K562 (cell line): ENCODE results near the gene HAUS3. TPM values are rescaled to one million over a fixed set of nuclear protein-coding genes. Genes with fewer than 3 reads are reported as not detected.

Source experiments
- ATAC-seq: fragments of 200-7000 bp; cut with Tn5 transposase; 3 replicates; pipeline ENCODE4 v1.9.1; 2020; ENCODE audit warnings: moderate library complexity
- BruUV-seq: library from RNA; stranded (reverse); fragments of 400-500 nt; replicated peaks from 2 replicates; lab custom pipeline; 2021; lab: Mats Ljungman, UMichigan
- CTCF ChIA-PET: fragments of 300-600 bp; formaldehyde crosslinking; extraction: SDS; loops from one replicate; lab custom pipeline; 2021; ENCODE audit warnings: low intra/inter-chr PET ratio; lab: Yijun Ruan, JAX
- POLR2A ChIA-PET: fragments of 300-600, 350-650 bp; sonication (Branson Sonifier 250); formaldehyde crosslinking; extraction: SDS; loops from one replicate; lab custom pipeline; 2021; ENCODE audit warnings: antibody characterized with exemption, inconsistent platforms; lab: Yijun Ruan, JAX
- DNase-seq, 4 experiments: peaks; one replicate each; pipeline versions ENCODE4 v3.0.0 to v3.0.0-alpha.2; 2011 to 2018; ENCODE audit warnings: low spot score in 3 of 4, mixed read lengths in 3 of 4; ENCODE audit errors: extremely low read depth in 1 of 4
- FAIRE-seq: peaks from 2 replicates; lab custom pipeline; 2011; peaks lifted over from hg19 to GRCh38; lab: Jason Lieb, UNC
- H2AFZ ChIP-seq: 2 replicates; pipeline ENCODE4 v1.6.0; 2011; ENCODE audit warnings: low read depth, low read length, control low read depth, inconsistent platforms
- H3K27ac ChIP-seq: fragments of 200-600 bp; 3 replicates; pipeline ENCODE4 v1.8.0; 2011; ENCODE audit warnings: low read depth, mild to moderate bottlenecking, control low read depth, inconsistent platforms, low read length, moderate library complexity, mixed read lengths; ENCODE audit errors: extremely low read depth
- H3K27me3 ChIP-seq, 2 experiments: fragments of 300-600 bp in 1 of 2; 2 replicates in 1 of 2; 3 replicates in 1 of 2; pipeline versions ENCODE4 v1.6.0 to v1.8.0; 2011; ENCODE audit warnings: inconsistent platforms in 2 of 2, low read length in 2 of 2, mild to moderate bottlenecking in 1 of 2, mixed read lengths in 1 of 2, moderate library complexity in 1 of 2; ENCODE audit not compliant: control insufficient read depth in 2 of 2, insufficient read depth in 2 of 2
- H3K36me3 ChIP-seq: fragments of 300-600 bp; 3 replicates; pipeline ENCODE4 v1.8.0; 2011; ENCODE audit warnings: mild to moderate bottlenecking, low read length, inconsistent platforms; ENCODE audit not compliant: control insufficient read depth, insufficient read depth
- H3K4me1 ChIP-seq, 2 experiments: fragments of 200-600 bp in 1 of 2; replicated peaks in 1 of 2; 2 replicates in 1 of 2; 3 replicates in 1 of 2; pipeline versions ENCODE4 v1.5.1 to v1.8.0; 2011; ENCODE audit warnings: inconsistent platforms in 2 of 2, low read length in 2 of 2, mild to moderate bottlenecking in 1 of 2, mixed read lengths in 1 of 2, moderate library complexity in 1 of 2; ENCODE audit not compliant: control insufficient read depth in 2 of 2, insufficient read depth in 2 of 2
- H3K4me2 ChIP-seq: 2 replicates; pipeline ENCODE4 v1.6.1; 2011; ENCODE audit warnings: low read length, control low read depth, inconsistent platforms, mixed read lengths; ENCODE audit not compliant: insufficient read depth
- H3K4me3 ChIP-seq: fragments of 200-600 bp; sonication (generic), shearing (Covaris generic); 2 replicates; pipeline ENCODE4 v1.5.1; 2016; ENCODE audit warnings: control low read depth, inconsistent platforms
- H3K79me2 ChIP-seq: fragments of 200-600 bp; 3 replicates; pipeline ENCODE4 v1.8.0; 2011; ENCODE audit warnings: low read length, inconsistent platforms; ENCODE audit not compliant: control insufficient read depth, insufficient read depth
- H3K9ac ChIP-seq, 2 experiments: 2 replicates each; pipeline versions ENCODE4 v1.6.0 to v1.6.1; 2011; ENCODE audit warnings: low read depth in 2 of 2, low read length in 2 of 2, control low read depth in 1 of 2, inconsistent platforms in 1 of 2, mild to moderate bottlenecking in 1 of 2, mixed read lengths in 1 of 2; ENCODE audit not compliant: insufficient read depth in 1 of 2
- H3K9me1 ChIP-seq: one replicate; pipeline ENCODE4 v1.6.0; 2011; ENCODE audit warnings: inconsistent platforms, mild to moderate bottlenecking, low read length, moderate library complexity; ENCODE audit not compliant: control insufficient read depth, insufficient read depth
- H3K9me3 ChIP-seq: replicated peaks from 2 replicates; pipeline ENCODE4 v1.5.1; 2011; ENCODE audit warnings: low read depth, low read length, inconsistent platforms; ENCODE audit not compliant: control insufficient read depth, insufficient read depth
- H4K20me1 ChIP-seq: replicated peaks from 2 replicates; pipeline ENCODE4 v1.6.1; 2011; ENCODE audit warnings: low read length, inconsistent platforms, mixed read lengths; ENCODE audit not compliant: control insufficient read depth, insufficient read depth
- FOXJ3 ChIP-seq: sonication (generic); formaldehyde crosslinking; IDR thresholded peaks from 2 replicates; pipeline ENCODE4 v1.4.0; 2020; ENCODE audit warnings: mild to moderate bottlenecking, missing genetic modification reagents
- FOXO4 ChIP-seq: fragments of 450-650 bp; formaldehyde crosslinking; IDR thresholded peaks from 2 replicates; pipeline ENCODE4 v1.4.0; 2020; ENCODE audit warnings: mild to moderate bottlenecking, moderate library complexity
- KDM4B ChIP-seq, 2 experiments: fragments of 450-650 bp in 1 of 2; sonication (generic) in 1 of 2; IDR thresholded peaks; 2 replicates each; pipeline ENCODE4 v1.6.1; 2016 to 2017; ENCODE audit warnings: borderline replicate concordance in 2 of 2, antibody characterized with exemption in 1 of 2, low read depth in 1 of 2, mild to moderate bottlenecking in 1 of 2
- L3MBTL2 ChIP-seq: fragments of 450-650 bp; IDR thresholded peaks from 2 replicates; pipeline ENCODE4 v1.6.1; 2016; ENCODE audit warnings: mild to moderate bottlenecking, moderate library complexity
- MGA ChIP-seq: fragments of 450-650 bp; IDR thresholded peaks from 2 replicates; pipeline ENCODE4 v1.6.1; 2016; ENCODE audit warnings: mild to moderate bottlenecking, moderate library complexity
- SPI1 ChIP-seq: IDR thresholded peaks from 2 replicates; pipeline ENCODE4 v1.6.1; 2011; ENCODE audit warnings: low read depth, low read length, control low read depth, borderline replicate concordance
- SRF ChIP-seq, 2 experiments: fragments of 250-450, 450-650 bp in 1 of 2; sonication (Bioruptor Pico) in 1 of 2; sonication (generic) in 1 of 2; formaldehyde crosslinking; IDR thresholded peaks; 2 replicates each; pipeline versions ENCODE4 v1.5.0 to v1.5.1; 2020 to 2022; ENCODE audit warnings: mild to moderate bottlenecking in 1 of 2, missing genetic modification reagents in 1 of 2
- ZNF3 ChIP-seq: fragments of 250-450 bp; sonication (Bioruptor Pico); IDR thresholded peaks from 2 replicates; pipeline ENCODE4 v1.5.0; 2021; ENCODE audit warnings: mild to moderate bottlenecking, moderate library complexity
- WGBS: fragments of 100-300 bp; shearing (Covaris generic); methylation state at CpG from one replicate; pipeline ENCODE4 v1.1.6; 2016; ENCODE audit warnings: low coverage, mixed read lengths; ENCODE audit not compliant: insufficient coverage; ENCODE audit errors: missing lambda C conversion rate; 5-methylcytosine and 5-hydroxymethylcytosine counted together
- in situ Hi-C: fragments of 300-500 bp; cut with MboI; formaldehyde crosslinking; loops from 4 replicates; pipeline ENCODE4 v1.15.0; 2018; ENCODE audit warnings: inconsistent platforms, mixed read lengths
- intact Hi-C: fragments of 100-400 bp; cut with micrococcal nuclease; formaldehyde crosslinking; loops from 2 replicates; pipeline ENCODE4 v1.14.2; 2022
- polyA plus RNA-seq, 8 experiments: library from polyadenylated mRNA; depleted of rRNA in 4 of 8; stranded (reverse) in 5 of 8; unstranded in 3 of 8; fragments of >200 nt; fragmentation: Nextera tagmentation in 2 of 8; fragmentation: Illumina TruSeq in 1 of 8; extraction: Ambion mirVana in 2 of 8; extraction: Trizol in 1 of 8; gene quantifications; 2 replicates each; pipeline versions ENCODE4 v1.2.1 to v1.2.3, GENCODE V29; 2011 to 2014; ENCODE audit warnings: inconsistent platforms in 1 of 8, missing spikeins in 1 of 8
- total RNA-seq, 7 experiments: library from RNA; depleted of rRNA in 6 of 7; stranded (reverse); fragments of >200 nt in 6 of 7; fragmentation: Illumina TruSeq in 2 of 7; extraction: Trizol in 2 of 7; gene quantifications; 2 replicates each; pipeline versions ENCODE4 v1.2.1 to v1.2.3, GENCODE V29; 2011 to 2021; ENCODE audit warnings: low replicate concordance in 1 of 7

The HAUS3 gene
- total and polyA plus RNA-seq, 9 of the 15 experiments (the other 6 are each of a cell fraction or from before 2014, with no cell fraction given): 8.9 to 25.7 (median 21.5) TPM

GRCh38 chr4:2180410-2180809 is 61.5 kb downstream of the HAUS3 start:
- no TSS peak for BruUV-seq
- H3K9me1 ChIP-seq: no peaks in the 10 kb centered on the region
- TF ChIP-seq SPI1: peak; percentile 33; the same call in 1 of the 2 replicates
- TF ChIP-seq FOXO4 (CRISPR knock-in tag): no peak
- no peak for TF ChIP-seq FOXJ3 (CRISPR knock-in tag)
- peak; percentile 36; the same call in 1 of the 2 replicates for TF ChIP-seq MGA
- no peak for TF ChIP-seq KDM4B (IDR thresholded peaks at IDR 0.05; ENCODE audit: borderline replicate concordance in 2 of 2, low read depth in 1 of 2)
- no peak for TF ChIP-seq SRF (CRISPR knock-in tag; IDR thresholded peaks at IDR 0.05)
- TF ChIP-seq ZNF3 (CRISPR knock-in tag): no peak
- peak; percentile 42; the same call in 1 of the 2 replicates for TF ChIP-seq L3MBTL2
- H3K4me3 ChIP-seq: no peak overlapping the region
- no peaks in the 10 kb centered on the region for H3K27me3 ChIP-seq
- no peak overlapping the region for H3K4me2 ChIP-seq
- intact Hi-C loops: loop anchor here (10.0 kb wide), 1 partner anchor 266 kb away; no protein-coding TSS in a partner anchor
- peaks cover 5% of the 10 kb centered on the region; the same call in 1 of the 2 replicates for H3K9me3 ChIP-seq
- no peak for ATAC-seq
- no peak for DNase-seq
- FAIRE-seq: peak; percentile 11
- no peak overlapping the region for H3K9ac ChIP-seq
- ChIA-PET POLR2A (interaction anchor here (0.7 to 1.0 kb wide), 2 partner anchors 9 to 16 kb away, joined by 3 to 4 read pairs; no protein-coding TSS in a partner anchor), CTCF (no interaction called here)
- no peak overlapping the region for H3K27ac ChIP-seq
- H4K20me1 ChIP-seq: no peaks in the 10 kb centered on the region
- no peaks in the 10 kb centered on the region for H3K79me2 ChIP-seq
- no peaks in the 10 kb centered on the region for H3K36me3 ChIP-seq
- WGBS: 53% methylated on average over 2 of the region's 2 CpGs
- in situ Hi-C loops: no loop called here
- H3K4me1 ChIP-seq: peaks cover 0 to 16% of the 10 kb centered on the region in 2 experiments; a peak in 2 of 5 replicates
- H2AFZ ChIP-seq: no peak overlapping the region
